T1000 (cell line): ENCODE data around the gene HDDC3.
A peak's percentile ranks its signal among the peaks of the same experiment; 100 is the strongest.

Source experiments
- DNase-seq: peaks from one replicate; lab custom pipeline; 2025; ENCODE audit warnings: mixed read lengths; lab: John Stamatoyannopoulos, UW

HDDC3 gene

GRCh38 chr15:90953947-90954711 is 21.8 kb upstream of the HDDC3 start:
- DNase-seq, result no peak

DNA sequence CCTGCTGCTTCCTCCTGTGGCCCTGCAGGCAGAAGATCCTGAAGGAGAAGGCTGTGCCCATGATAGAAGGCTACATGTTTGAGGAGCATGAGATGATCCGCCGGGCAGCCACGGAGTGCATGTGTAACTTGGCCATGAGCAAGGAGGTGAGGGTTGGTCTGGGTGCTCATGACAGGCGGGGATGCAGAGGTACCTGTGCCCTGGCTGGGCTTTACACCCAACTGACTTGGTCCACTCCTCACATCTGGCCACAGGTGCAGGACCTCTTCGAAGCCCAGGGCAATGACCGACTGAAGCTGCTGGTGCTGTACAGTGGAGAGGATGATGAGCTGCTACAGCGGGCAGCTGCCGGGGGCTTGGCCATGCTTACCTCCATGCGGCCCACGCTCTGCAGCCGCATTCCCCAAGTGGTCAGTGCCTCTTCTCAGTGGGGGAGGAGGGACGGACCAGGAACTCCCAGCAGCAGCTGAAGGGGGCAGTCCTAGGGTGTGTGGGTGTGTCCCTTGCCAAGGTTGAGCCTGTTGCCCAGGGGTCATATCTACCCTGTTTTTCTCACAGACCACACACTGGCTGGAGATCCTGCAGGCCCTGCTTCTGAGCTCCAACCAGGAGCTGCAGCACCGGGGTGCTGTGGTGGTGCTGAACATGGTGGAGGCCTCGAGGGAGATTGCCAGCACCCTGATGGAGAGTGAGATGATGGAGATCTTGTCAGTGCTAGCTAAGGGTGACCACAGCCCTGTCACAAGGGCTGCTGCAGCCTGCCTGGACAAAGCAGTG is 20.7 kb upstream of the HDDC3 start:
- DNase-seq, result no peak

DNA sequence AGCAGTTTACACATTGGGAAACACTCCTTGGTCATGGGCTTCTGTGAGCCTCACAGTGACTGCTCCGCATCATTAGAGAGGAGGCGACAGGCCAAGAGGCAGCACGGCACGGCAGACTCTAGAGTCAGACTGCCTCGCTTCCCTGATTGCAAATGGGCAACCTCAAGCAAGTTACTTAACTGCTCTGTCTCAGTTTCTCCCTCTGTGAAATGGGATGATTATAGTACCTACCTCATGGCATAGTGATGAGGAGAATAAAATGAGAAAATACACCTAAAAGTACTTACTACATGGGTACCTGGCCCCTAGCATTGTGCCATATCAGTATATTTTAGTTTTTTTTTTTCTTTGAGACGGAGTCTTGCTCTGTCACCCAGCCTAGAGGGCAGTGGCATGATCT is 18.3 kb upstream of the HDDC3 start:
- DNase-seq, result no peak

- no peak for DNase-seq
These were observed 17.8 kb upstream of the HDDC3 start for GRCh38 chr15:90949979-90950675.

GRCh38 chr15:90948506-90948905 is 16.2 kb upstream of the HDDC3 start:
- DNase-seq, result no peak

DNA sequence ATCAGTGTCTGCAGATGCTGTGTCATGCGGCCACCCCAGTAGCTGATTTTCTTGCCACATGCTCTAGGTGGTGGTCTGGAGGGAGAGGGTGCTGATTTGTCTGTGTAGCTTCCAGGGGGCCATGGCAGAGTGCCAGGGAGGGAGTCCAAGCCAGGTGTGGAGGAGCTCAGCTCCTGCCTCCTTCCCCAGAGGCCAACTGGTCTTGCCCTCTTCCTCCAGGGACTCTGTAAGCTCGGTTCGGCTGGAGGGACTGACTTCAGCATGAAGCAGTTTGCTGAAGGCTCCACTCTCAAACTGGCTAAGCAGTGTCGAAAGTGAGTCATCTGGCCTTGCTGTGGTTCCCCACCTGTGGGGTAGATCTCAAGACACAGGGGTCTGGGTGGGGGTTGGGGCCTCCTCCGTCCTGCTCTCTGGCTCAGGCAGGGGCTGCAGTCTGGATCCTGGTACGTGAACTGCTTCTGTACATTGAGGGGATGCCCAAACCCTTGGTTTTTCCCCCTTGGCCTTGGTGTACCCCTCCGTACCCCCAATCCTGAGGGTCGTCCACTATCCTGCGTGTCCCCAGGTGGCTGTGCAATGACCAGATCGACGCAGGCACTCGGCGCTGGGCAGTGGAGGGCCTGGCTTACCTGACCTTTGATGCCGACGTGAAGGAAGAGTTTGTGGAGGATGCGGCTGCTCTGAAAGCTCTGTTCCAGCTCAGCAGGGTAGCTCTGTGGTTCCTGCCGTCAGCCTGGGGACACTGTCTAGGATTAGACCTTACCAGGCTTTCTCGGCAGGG is 15.4 kb upstream of the HDDC3 start:
- no peak for DNase-seq

DNA sequence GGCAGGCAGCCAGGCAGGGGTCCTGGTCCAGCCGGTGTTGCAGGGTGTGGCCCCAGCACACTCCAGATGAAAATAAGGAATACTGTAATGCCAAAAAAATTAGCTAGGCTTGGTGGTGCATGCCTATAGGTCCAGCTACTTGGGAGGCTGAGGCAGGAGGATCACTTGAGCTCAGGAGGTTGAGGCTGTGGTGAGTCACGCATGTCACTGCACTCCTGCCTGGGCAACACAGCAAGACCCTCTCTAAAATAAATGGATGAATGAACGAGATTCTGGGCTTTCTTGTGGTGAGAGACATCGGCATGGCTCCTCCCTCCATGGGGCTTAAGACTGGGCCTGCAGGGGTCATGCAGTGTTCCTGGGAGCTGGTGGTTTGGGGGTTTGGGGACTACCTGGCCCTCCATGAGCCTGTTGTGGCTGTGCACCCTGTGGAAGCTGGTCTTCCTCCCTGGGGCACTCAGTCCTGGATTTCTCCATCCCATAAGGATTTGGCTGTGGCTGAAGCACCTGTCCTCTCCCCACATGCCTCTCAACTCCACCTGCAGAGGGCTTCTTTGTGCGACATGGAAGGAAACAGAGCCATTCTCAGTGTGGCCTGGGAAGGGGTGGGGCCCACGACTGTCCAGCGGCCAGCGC is 14.7 kb upstream of the HDDC3 start:
- DNase-seq, result no peak

- DNase-seq, result no peak
These were observed 14.2 kb upstream of the HDDC3 start for GRCh38 chr15:90946538-90946937.

DNA sequence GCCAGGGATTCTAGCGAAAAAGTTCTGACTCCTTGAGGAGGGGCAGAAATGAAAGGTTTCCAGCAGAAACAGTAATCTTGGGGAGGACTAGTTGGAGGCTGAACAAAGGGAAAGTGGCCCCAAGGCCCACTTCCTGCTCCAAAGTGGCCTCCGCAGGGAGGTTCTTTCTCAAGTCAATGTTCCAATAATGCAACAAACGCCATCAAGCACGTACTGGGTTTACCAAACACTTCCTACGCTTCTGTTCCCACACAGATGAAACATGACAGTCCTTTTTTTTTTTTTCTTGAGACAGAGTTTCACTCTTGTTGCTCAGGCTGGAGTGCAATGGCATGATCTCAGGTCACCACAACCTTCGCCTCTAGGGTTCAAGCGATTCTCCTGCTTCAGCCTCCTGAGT is 12.7 kb upstream of the HDDC3 start:
- no peak for DNase-seq

- DNase-seq, result no peak
These were observed 10.2 kb upstream of the HDDC3 start for GRCh38 chr15:90942354-90943120.

DNA sequence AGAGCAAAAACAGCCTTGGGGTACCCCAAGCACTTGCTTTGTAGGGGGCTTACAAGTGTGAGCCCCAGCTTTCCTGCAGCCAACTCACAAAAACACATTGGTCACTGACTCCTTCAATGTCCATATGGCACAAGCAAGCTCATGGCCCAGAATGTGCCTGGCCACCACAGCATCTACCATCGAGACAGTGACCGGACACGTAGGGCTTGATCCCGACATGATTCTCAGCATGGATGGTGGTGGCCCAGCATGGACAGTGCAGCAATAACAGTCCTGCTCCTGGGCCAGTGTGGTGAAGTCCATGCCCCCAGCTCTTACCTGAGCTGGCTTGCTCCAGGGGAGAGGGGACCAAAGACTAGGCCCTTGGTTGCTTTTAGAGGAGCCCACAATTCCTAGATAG is 8.7 kb upstream of the HDDC3 start:
- no peak for DNase-seq

DNA sequence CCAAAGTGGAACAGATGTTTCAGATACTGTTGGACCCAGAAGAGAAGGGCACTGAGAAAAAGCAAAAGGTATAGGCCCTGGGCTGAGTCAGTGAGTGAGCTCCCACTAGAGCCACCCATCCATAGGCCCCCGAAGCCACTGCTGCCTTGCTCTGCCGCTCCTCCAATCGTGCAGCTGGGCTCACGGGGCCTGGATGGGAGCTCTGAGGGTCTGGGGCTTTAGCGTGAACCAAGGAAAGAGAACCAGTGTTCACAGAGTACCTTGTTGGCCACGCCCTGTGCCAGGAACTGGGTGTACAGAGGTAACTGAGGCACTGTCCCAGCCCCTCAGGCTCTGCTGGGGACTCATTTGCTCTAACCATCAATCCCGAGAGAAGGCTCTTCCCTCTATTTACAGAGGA is 7.4 kb upstream of the HDDC3 start:
- no peak for DNase-seq

- no peak for DNase-seq
These were observed 5.9 kb upstream of the HDDC3 start for GRCh38 chr15:90938261-90938660.

DNA sequence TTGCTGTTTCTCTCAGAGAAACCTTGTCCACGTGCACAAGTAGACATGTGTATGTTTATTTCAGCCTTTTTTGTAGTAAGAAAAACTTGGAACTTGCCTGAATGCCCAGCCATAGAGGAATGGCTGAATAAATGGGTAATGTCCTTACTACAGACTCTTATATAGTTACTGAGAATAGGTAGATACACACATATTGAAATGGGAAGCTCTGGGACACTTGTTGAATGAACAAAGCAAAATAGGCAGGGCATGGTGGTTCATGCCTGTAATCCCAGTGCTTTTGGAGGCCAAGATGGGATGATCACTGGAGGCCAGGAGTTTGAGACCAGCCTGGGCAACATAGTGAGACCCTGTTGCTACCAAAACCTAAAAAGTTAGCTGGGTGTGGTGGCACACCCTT is 4.5 kb upstream of the HDDC3 start:
- no peak for DNase-seq

DNA sequence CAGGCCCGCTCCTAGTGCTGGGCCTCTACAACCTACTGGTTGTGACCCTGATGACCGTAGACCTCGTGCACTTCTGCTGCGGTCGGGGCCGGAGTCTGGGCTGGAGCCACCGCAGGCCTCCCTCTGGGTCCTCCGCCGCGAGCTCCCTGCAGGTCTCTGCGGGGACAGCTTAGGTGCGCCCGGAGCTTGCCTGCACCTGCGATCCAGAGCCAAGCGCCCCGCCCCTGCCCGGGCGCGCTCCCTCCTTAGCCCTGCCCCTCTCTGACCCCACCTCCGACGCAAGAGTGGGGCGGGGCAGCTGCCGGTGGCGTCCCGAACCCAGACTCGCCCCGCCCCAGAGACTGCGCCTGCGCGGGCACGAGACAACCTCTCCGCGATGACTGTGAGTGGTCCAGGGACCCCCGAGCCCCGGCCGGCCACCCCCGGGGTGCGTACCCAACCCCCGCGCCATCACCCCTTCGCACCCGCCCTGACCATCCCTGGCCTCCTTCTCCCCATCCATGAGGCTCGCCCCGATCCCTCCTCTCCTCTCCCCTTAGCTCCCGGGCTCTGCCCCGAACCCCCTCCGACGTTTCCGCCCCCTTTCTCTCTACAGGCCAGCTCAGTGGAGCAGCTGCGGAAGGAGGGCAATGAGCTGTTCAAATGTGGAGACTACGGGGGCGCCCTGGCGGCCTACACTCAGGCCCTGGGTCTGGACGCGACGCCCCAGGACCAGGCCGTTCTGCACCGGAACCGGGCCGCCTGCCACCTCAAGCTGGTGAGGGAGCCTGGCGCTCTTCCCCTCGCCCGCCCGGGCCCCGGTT is 2.8 kb upstream of the HDDC3 start, which contains the start of gene UNC45A:
UNC45A (plus strand) TSS at position 337 of the 803 bp plus-strand sequence; CDS start at position 377, 40 bp downstream.
- peak; percentile 67 for DNase-seq

GRCh38 chr15:90934256-90934948 is 2.1 kb upstream of the HDDC3 start:
- DNase-seq, result peak; percentile 58

DNA sequence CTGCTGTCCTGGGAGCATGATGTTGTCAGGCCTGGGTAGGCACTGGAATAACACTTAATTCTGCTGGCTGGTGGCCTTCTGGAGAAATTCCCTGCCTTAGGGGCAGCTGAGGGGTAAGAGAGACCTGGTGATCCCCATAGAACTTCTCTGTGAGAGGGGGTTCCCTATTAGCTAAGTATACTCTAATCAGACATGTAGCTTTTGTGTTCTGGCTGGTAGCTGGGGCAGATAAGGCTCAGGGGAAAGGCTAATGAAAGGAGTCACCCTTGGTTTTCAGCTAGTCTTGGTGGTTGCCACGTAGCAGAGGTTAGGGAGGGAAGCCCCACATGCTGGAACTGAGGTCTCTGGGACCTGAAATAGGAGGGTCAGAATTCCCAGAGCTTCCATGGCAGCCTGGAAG is 952 bp upstream of the HDDC3 start:
- no peak for DNase-seq

- DNase-seq, result no peak
These were observed 277 bp upstream of the HDDC3 start for GRCh38 chr15:90932660-90932991.

GRCh38 chr15:90931575-90931827 is 848 bp downstream of the HDDC3 start:
- no peak for DNase-seq
